Mesothelial cell of epicardium (in vitro differentiated cells): ENCODE data around the gene PACS2. TPM values are rescaled to one million over a fixed set of nuclear protein-coding genes. Genes with fewer than 3 reads are reported as not detected.
A peak's percentile ranks its signal among the peaks of the same experiment; 100 is the strongest.

Experiments
- DNase-seq, 2 experiments: peaks; one replicate each; pipeline ENCODE4 v3.0.0; 2021; ENCODE audit warnings: low spot score in 2 of 2; ENCODE audit not compliant: unreplicated experiment in 2 of 2
- H3K27ac Mint-ChIP-seq: 2 replicates; pipeline ENCODE4 v1.8.0; 2021; ENCODE audit warnings: mixed read lengths
- H3K27me3 Mint-ChIP-seq: 2 replicates; pipeline ENCODE4 v1.8.0; 2021; ENCODE audit warnings: low read depth, mixed read lengths
- H3K36me3 Mint-ChIP-seq: 2 replicates; pipeline ENCODE4 v1.8.0; 2021; ENCODE audit warnings: mixed read lengths
- H3K4me1 Mint-ChIP-seq: 2 replicates; pipeline ENCODE4 v1.8.0; 2021; ENCODE audit warnings: mixed read lengths
- H3K4me3 Mint-ChIP-seq: 2 replicates; pipeline ENCODE4 v1.8.0; 2021; ENCODE audit warnings: mild to moderate bottlenecking, moderate library complexity, mixed read lengths
- H3K9me3 Mint-ChIP-seq: 2 replicates; pipeline ENCODE4 v1.8.0; 2021; ENCODE audit warnings: mixed read lengths
- CTCF ChIP-seq: fragments of 200-600 bp; sonication (generic); IDR thresholded peaks from one replicate; pipeline ENCODE4 v1.5.0; 2021; ENCODE audit warnings: antibody characterized with exemption; ENCODE audit not compliant: unreplicated experiment
- total RNA-seq: library from RNA; stranded (reverse); gene quantifications from 3 replicates; pipeline ENCODE4 v1.2.1, GENCODE V29; 2021

The PACS2 gene
- total RNA-seq, 1 donor from 2014 or later, result 147 TPM

- Mint-ChIP-seq H3K27me3 (no peaks in the 10 kb centered on the region), H3K27ac (peak overlapping the region; percentile 89), H3K9me3 (no peaks in the 10 kb centered on the region), H3K4me1 (peaks cover 18% of the 10 kb centered on the region), H3K4me3 (peak overlapping the region; percentile 90), H3K36me3 (peaks cover 4% of the 10 kb centered on the region)
- no peak for TF ChIP-seq CTCF
- peak; percentile 22 to 54 for DNase-seq
Measured at GRCh38 chr14:105315211-105315721, 718 bp downstream of the PACS2 start.

- Mint-ChIP-seq H3K9me3 (no peaks in the 10 kb centered on the region), H3K36me3 (peaks cover 10% of the 10 kb centered on the region), H3K4me1 (peaks cover 18% of the 10 kb centered on the region), H3K4me3 (peak overlapping the region; percentile 90), H3K27me3 (no peaks in the 10 kb centered on the region), H3K27ac (no peak overlapping the region)
- no peak for TF ChIP-seq CTCF
- peak in 1 of 2 experiments; percentile 13 for DNase-seq
Measured at GRCh38 chr14:105315941-105316576, 1.5 kb downstream of the PACS2 start.

GRCh38 chr14:105316577-105316941 is 2.0 kb downstream of the PACS2 start:
- H3K36me3 Mint-ChIP-seq, result peaks cover 12% of the 10 kb centered on the region
- H3K4me3 Mint-ChIP-seq, result peak overlapping the region; percentile 90
- no peaks in the 10 kb centered on the region for H3K27me3 Mint-ChIP-seq
- DNase-seq, result no peak
- TF ChIP-seq CTCF, result no peak
- peaks cover 18% of the 10 kb centered on the region for H3K4me1 Mint-ChIP-seq
- no peaks in the 10 kb centered on the region for H3K9me3 Mint-ChIP-seq
- no peak overlapping the region for H3K27ac Mint-ChIP-seq

- no peak for DNase-seq
- no peaks in the 10 kb centered on the region for H3K9me3 Mint-ChIP-seq
- peaks cover 18% of the 10 kb centered on the region for H3K4me1 Mint-ChIP-seq
- peaks cover 13% of the 10 kb centered on the region for H3K36me3 Mint-ChIP-seq
- no peak for TF ChIP-seq CTCF
- H3K4me3 Mint-ChIP-seq, result peak overlapping the region; percentile 90
- H3K27me3 Mint-ChIP-seq, result no peaks in the 10 kb centered on the region
- H3K27ac Mint-ChIP-seq, result no peak overlapping the region
Measured at GRCh38 chr14:105316968-105317510, 2.5 kb downstream of the PACS2 start.

- peaks cover 18% of the 10 kb centered on the region for H3K4me1 Mint-ChIP-seq
- H3K9me3 Mint-ChIP-seq, result no peaks in the 10 kb centered on the region
- peaks cover 15% of the 10 kb centered on the region for H3K36me3 Mint-ChIP-seq
- H3K4me3 Mint-ChIP-seq, result no peak overlapping the region
- DNase-seq, result no peak
- no peak for TF ChIP-seq CTCF
- H3K27me3 Mint-ChIP-seq, result no peaks in the 10 kb centered on the region
- H3K27ac Mint-ChIP-seq, result peak overlapping the region; percentile 43
Measured at GRCh38 chr14:105317546-105317945, 3.0 kb downstream of the PACS2 start.
